HG03135 (cell line): ENCODE measurements around the gene FUBP1.
"Not testable (repeated sequence)": the region's sequence is repeated elsewhere in the genome, so short reads cannot be mapped to it uniquely, and the experiment has no call there.

Experiments
- ATAC-seq: cut with Tn5 transposase; IDR thresholded peaks from one replicate; pipeline ENCODE4 v1.9.1; 2021; ENCODE audit warnings: mild to moderate bottlenecking, moderate library complexity; ENCODE audit not compliant: unreplicated experiment

Gene FUBP1, protein sequence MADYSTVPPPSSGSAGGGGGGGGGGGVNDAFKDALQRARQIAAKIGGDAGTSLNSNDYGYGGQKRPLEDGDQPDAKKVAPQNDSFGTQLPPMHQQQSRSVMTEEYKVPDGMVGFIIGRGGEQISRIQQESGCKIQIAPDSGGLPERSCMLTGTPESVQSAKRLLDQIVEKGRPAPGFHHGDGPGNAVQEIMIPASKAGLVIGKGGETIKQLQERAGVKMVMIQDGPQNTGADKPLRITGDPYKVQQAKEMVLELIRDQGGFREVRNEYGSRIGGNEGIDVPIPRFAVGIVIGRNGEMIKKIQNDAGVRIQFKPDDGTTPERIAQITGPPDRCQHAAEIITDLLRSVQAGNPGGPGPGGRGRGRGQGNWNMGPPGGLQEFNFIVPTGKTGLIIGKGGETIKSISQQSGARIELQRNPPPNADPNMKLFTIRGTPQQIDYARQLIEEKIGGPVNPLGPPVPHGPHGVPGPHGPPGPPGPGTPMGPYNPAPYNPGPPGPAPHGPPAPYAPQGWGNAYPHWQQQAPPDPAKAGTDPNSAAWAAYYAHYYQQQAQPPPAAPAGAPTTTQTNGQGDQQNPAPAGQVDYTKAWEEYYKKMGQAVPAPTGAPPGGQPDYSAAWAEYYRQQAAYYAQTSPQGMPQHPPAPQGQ

DNA sequence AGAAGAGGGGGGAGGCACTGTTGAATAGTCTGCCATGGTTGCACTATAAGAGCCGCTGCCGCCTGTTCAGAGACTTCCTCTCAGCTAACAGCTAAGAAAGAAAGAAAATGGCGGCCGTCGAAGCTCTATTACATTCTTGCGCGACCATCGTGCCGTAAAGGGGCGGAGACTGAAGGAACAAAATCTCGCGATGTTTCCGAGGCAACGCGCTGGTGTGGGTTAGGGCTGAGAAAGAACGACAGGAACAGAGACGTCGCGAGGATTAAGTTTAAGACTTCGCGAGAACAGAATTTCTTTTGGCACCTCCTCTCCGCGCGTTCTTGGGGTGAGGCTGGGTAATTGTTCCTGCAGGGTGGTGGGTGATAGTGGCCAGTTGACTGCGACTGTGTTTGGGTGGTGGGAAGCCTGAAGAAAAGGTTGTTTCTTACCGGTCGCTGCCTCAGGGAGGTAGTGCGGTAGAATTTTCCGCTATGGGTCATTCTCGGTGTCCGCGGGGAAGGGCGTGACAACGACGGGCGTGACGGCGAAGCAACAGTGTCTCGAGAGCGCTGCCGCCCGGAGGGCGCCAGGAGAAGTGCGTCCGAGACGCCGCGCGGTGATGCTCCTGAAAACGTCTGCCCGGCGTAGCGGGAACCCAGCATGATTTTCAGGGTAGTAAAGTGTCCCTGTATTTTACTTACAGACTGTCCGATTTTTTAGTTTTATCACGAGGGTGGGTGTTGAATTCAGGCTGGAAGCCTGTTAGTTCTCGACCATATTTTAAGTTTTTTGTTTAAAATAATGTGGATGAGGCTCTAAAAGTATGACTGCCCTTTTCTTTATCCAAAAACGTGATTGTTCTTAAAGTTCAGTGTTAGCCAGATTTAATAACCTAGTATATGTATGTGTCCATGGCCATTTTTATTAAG lies at the start of gene FUBP1:
Gene FUBP1 (minus strand): TSS at position 104 of the 908 bp plus-strand sequence. CDS start 68 bp downstream, at position 36.
- peak; percentile 78 for ATAC-seq

DNA sequence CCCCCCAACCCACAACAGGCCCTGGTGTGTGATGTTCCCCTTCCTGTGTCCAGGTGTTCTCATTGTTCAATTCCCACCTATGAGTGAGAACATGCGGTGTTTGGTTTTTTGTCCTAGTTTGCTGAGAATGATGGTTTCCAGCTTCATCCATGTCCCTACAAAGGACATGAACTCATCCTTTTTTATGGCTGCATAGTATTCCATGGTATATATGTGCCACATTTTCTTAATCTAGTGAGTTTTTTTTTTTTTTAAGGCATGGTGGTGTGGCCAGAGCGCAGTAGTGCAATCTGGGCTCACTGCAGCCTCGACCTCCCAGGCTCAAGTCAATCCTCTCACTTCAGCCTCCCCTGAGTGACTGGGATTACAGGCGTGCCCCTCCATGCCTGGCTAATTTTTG lies 42.3 kb upstream of the FUBP1 start:
- not testable (repeated sequence) for ATAC-seq

DNA sequence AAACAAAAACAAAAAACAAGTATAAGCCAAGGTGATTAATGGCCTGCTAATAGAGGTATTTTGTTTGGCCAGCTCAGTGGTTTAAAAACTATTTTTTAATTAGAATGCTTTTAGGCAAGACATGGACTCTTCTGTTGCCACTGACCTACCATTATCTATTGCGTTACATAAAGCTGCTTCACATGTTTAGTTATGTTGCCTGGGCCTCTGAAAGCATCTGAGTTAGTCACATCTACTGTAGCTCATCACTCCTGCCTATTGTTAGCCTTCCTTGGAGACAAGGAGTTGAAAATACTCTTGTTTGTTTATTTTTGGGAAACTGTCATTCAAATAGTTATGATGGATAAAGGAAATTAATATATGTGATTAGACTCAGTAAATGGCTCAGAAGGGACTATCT lies 40.2 kb upstream of the FUBP1 start:
- no peak for ATAC-seq

DNA sequence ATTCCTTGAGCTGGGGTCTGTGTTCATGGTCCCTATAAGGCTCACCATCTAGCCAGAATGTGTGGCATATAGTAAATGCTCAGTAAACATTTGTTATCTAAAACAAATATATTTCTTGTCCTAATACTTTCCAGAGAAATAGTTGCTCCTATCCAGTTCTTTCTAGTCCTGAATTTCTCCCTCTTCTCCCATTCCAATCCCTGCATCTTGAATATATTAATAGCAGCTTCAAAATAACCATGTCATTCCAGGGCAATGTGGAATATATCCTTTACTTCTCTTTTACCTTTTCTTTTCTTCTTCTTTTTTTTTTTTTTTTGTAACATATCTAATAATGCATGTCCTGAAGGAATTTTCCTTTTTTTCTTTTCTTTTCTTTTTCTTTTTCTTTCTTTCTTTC lies 36.3 kb upstream of the FUBP1 start:
- no peak for ATAC-seq

DNA sequence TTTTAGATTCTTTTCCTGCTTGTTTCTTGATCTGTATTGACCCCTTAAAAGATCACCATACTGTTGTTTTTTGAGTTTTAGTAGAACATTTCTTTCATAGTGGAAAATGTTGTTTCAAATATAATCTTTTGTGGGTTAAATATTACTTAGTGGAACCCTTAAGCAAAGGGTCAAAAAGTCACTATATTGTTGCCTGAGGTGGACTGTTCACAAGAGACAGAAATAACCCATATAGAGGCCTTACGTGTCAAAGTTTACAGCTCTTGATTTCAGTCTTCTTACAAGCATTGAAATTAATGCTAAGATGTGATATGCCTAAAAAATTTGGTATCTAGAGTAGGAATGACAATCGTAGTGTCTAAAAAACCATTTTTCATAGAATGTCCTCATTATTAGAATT lies 32.2 kb upstream of the FUBP1 start:
- no peak for ATAC-seq

DNA sequence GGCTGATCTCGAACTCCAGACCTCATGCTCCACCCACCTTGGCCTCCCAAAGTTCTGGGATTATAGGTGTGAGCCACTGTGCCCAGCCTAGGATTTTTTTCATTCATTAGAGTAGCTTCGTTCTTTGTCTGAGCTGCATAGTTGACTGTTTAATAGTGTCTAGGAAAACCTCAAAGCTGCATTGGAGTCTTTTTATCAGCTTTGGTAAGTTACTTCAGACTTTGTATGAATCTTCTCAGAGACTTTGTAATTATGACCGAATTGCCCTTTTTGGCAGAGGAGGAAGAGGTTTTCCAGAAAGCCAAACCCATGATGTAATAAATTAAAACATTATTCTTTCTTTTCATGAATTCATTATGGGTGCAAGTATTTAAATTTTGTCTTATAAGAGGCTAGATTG lies 31.0 kb upstream of the FUBP1 start:
- ATAC-seq: no peak

DNA sequence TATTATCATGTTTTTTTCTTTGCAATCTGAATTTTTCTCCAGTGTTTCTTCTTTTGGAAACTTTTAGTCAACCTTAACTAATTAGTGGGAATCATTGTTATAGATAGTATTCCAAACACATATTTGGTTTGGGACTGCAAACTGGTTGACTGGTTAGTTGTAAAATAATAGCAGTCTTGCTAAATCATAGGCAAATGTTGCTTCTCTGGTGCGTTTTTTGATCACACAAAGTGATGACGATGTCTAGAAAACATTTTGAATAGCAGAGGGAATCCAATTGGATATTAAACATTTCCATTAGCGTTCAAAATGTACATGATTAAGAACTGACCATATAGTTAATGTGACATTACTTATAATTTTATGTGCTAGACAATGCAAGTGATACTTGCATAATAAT lies 30.4 kb upstream of the FUBP1 start:
- ATAC-seq: no peak

DNA sequence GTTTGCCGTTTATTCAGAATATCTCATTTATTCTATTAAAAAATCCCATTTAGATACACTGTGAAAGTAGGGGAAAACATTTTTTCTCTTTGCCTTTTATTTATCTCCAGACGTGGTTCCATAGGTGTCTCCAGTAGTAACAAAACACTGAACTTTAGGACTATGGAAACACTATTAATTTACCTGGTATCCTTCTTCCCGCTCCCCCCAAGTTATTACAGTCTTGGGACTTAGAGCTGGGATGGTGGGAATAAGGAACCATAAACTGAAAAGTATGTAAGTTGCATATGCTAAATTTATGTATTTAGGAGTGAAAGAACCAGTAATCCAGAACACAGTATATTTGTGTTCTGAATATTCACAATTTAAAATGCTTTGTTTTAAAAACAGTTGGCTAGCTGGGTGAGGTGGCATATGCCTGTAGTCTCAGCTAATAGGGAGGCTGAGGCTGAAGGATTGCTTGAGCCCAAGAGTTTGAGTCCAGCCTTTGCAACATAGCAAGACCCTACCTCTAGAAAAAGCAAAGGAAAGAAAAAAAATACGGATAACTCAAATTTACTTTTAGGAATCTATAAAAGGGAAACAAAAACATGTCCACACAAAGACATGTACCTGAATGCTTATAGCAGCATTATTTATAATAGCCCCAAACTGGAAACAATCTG lies 28.9 kb upstream of the FUBP1 start:
- no peak for ATAC-seq

DNA sequence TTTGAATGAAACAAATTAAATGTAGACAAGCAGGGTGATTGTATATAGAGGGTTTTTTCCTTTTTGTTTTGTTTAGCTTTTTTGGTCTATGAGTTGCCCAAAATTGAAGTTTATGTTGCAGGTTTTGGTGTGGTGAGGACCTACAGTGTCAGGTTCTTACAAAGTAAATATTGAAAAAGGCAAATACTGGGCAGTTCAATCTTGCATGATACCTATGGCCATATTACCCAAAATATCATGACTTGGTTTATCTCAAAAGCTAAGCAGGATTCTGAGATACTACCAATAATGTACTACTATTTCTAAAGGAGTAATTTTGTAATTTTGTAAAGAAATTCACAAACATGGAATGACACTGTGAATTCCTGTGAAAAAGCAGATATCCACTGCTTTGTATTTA lies 27.6 kb upstream of the FUBP1 start:
- ATAC-seq: no peak

DNA sequence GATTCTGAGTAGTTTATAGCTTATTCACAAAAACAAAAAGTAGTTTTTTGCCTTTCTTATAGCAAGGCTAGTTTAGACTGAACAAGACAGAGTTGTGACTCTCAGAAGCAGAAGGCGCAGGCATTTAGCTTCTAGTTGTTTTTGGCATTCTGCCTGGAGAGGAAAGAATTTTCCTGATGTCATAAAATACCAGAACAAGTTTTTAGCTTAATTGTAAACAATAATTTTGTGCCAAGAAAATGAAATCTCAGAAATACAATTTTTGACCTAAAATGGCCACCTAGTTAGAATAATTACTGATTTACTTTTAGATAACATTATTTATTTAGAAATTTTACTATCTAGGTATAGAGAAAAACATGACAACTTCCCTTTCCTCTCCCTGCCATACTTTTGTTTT lies 26.9 kb upstream of the FUBP1 start:
- ATAC-seq: no peak

DNA sequence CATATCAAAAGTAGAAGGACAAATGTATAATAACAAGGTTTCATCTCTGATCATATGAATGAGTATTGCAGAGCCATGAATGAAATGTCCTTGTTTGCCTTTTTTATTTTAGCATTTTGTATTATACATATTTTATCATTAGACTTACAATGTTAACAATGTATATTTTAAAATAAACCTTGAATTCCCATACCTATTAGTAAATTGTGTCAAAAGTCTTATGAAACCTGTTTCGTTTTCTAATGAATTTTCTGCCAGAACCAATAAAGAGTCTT lies 26.5 kb upstream of the FUBP1 start:
- no peak for ATAC-seq

DNA sequence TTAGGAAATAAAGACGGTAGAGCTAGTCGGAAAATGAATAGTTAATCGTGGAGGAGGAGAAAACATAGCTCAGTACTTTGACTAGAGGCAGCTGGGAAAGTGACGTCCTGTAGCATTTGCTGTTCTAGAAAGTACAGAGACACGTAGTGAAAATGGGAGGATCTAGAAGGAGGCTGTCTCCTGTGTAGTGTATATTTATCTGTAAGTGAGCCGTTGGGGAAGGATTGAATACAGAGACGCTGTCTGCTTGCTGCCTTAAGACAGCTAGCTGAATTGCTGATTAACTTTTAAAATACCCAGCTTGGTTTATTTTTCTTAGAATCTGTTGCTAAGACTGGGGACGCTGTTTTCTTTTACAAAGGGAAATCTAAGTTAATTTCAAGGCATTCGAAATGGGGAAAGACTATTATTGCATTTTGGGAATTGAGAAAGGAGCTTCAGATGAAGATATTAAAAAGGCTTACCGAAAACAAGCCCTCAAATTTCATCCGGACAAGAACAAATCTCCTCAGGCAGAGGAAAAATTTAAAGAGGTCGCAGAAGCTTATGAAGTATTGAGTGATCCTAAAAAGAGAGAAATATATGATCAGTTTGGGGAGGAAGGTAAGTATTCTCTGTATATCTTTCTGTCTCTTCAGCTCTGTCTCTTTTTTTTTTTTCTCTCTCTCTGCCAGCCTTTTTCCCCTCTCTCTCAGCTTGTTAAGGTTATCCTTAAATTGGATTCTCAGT lies 26.0 kb upstream of the FUBP1 start, which contains the start of gene DNAJB4:
Gene DNAJB4 (plus strand): TSS at position 221 of the 729 bp plus-strand sequence. CDS start 172 bp downstream, at position 393.
- ATAC-seq: peak; percentile 98

DNA sequence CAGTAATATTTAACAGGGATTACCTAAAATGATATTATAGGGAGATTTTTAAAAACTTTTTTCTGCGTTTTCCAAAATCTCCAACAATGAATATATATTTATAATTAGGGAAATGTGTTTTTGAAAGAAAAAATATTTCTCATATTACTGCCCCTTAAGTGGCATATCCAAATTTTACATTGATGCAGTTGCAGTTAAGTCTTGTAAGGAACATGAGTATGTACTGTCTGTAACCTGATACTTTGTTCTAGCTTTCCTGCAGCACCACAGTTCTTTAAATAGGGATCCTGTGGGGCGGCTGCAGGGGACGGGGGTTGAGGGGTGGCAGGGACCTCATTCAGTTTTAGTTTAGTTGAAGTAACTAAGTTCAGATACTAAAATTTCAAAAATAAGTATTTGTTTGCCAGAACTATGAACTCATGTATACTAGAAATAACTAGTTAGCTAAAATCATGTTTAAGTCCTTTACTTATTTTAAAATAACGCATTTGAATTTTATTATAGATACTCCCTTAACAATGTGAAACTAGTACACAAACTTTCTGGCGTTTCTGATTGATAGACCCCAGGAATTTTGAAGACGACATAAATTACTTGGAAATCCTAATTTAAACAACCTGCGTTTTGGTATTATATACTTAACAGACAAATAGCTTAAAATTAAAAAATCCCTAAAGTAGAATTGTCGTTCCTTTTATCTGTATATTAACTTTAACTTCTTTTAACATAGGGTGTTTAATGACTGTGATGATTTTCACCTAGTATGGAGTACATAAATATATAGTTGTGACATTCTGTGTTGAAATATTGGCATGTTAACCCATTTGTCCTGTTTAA lies 25.2 kb upstream of the FUBP1 start:
- ATAC-seq: peak; percentile 50

DNA sequence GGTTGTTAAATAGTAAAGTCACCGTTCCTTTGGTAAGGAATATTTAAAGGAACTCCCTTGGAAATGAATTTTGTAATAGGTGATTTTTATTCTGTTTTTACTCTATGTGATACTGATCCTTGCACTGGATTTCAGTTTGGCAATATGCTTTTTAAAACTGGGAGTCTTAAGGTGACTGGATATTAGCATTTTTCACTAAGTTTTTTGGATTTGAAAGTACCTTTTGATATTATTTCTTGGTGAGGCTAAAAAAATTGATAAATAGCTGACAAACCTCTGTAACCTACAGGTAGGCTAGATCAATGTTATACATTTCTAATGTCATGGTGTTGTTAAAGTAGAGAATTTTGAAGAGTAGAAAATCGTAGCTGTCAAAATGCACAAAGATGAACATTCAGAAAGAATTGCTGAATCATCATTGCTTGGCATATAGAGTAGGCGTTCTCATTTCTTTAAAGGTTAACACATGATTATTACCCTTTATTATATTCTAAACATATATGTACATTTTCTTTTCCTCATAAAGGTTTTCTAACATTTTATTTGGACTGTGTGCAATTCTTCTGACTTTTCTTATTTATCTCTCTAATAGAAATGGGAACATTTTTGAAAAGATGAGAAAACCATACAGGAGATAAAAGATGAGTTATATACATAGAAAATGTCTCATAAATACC lies 24.3 kb upstream of the FUBP1 start:
- no peak for ATAC-seq

DNA sequence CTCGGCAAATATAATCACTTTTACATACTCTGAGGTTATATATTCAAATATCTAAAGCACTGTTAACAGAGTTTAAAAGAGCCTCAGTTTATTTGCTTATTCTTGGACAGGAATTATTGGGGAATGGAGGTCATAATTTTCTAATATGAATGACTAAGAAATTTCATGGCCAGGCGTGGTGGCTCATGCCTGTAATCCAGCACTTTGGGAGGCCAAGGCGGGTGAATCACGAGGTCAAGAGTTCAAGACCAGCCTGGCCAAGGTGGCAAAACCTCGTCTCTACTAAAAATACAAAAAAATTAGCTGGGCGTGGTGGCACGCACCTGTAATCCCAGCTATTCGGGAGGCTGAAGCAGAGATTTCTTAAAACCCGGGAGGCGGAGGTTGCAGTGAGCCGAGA lies 21.7 kb upstream of the FUBP1 start:
- not testable (repeated sequence) for ATAC-seq

DNA sequence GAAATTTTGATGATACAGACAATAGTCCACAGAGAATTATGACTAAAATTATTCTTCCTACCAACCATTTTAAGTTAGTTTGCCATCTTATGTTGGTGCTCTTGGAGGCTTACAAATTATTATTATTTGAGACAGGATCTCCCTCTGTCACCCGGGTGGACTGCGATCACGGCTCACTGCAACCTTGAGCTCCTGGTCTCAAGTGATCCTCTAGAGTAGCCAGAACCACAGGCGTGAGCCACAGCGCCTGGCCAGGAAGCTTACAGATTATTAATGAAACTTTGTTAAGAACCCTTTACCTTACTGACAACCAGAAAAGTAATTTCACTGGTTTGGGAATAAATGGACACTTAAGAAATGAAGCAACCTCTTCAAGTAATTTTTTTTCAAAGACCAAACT lies 17.9 kb upstream of the FUBP1 start:
- ATAC-seq: no peak

DNA sequence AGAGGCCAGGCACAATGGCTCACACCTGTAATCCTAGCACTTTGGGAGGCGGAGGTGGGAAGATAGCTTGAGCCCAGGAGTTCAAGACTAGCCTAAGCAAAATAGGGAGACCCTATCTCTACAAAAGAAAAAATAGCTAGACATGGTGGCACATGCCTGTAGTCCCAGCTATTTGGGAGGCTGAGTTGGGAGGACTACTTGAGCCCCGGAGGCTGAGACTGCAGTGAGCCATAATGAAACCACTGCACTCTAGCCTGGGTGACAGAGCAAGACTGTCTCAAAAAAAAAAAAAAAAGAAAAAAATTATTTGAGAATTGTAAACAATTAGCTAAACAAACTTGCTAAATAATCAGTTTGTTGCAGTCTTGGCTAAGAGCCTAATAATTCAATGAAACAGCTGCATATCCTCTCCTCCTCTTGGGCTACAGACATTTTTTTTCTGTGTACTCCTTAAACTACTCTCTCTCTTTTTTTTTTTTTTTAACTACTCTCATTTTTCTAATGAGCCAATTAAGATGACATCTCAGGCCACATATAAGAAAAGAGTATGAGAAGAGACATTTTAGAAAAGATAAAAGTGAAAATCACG lies 15.3 kb upstream of the FUBP1 start:
- no peak for ATAC-seq

DNA sequence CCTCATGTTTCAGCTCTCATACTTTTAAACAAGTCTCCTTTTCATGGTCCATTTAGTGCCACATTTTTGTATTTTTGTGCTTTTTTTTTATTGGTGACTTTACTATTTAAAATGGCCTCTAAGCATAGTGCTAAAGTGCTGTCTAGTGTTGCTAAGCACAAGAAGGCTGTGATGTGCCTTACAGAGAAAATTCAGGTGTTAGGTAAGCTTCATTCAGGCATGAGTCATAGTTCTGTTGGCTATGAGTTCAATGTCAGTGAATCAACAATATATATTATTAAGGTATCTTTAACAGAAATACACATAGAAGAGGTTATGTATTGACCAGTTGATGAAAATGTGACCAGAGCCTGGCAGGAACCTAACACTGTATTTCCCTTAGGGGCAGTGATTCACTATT lies 12.8 kb upstream of the FUBP1 start:
- no peak for ATAC-seq
